ENCODE measurements around the gene CDA.

The CDA gene

GRCh38 chr1:20644416-20644815, 55.5 kb downstream of the CDA start (continued):
- no peak for TF ChIP-seq TRIM28 (IDR thresholded peaks at IDR 0.05; ENCODE audit: borderline replicate concordance, low read length)
- TF ChIP-seq ZNF302 (tag by site-specific recombination; IDR thresholded peaks at IDR 0.05; ENCODE audit: low read depth): no peak
- TF ChIP-seq SALL2 (tag by site-specific recombination; IDR thresholded peaks at IDR 0.05; ENCODE audit: borderline replicate concordance): no peak
- TF ChIP-seq ZBTB10 (tag by site-specific recombination; IDR thresholded peaks at IDR 0.05): no peak

- Histone ChIP-seq H3K27ac (ENCODE audit: extremely low read depth, low read depth, low read length) (no peak overlapping the region), H3K9me3 (ENCODE audit: control insufficient read depth, insufficient read depth, low read depth, low read length) (no peaks in the 10 kb centered on the region), H3K4me1 (ENCODE audit: control insufficient read depth, insufficient read depth, low read length) (no peaks in the 10 kb centered on the region), H3K4me3 (ENCODE audit: low read depth, low read length) (no peak overlapping the region), H3K36me3 (ENCODE audit: control insufficient read depth in 2 of 2, insufficient read depth in 1 of 2, low read length in 2 of 2) (peaks cover 11 to 87% of the 10 kb centered on the region in 2 experiments)
- ChIA-PET POLR2A (interaction anchor here (0.6 to 1.2 kb wide), 3 partner anchors 12 to 55 kb away, joined by 4 to 7 read pairs (median 4); partner anchors contain the start of gene DDOST), CTCF (interaction anchor here (1.2 to 1.6 kb wide), 2 partner anchors 11 to 13 kb away, joined by 6 to 8 read pairs; no protein-coding TSS in a partner anchor)
- TF ChIP-seq ZNF707 (tag by site-specific recombination; IDR thresholded peaks at IDR 0.05) (no peak), ZNF626 (tag by site-specific recombination; IDR thresholded peaks at IDR 0.05) (no peak), ZNF239 (tag by site-specific recombination; IDR thresholded peaks at IDR 0.05) (no peak), OSR2 (tag by site-specific recombination; IDR thresholded peaks at IDR 0.05) (no peak), ZNF404 (tag by site-specific recombination; IDR thresholded peaks at IDR 0.05) (no peak), ZNF596 (tag by site-specific recombination; IDR thresholded peaks at IDR 0.05) (no peak), ZNF416 (tag by site-specific recombination; IDR thresholded peaks at IDR 0.05) (no peak), SCRT1 (tag by site-specific recombination; IDR thresholded peaks at IDR 0.05; ENCODE audit: borderline replicate concordance) (no peak), ZNF133 (tag by site-specific recombination; IDR thresholded peaks at IDR 0.05) (no peak), ZNF530 (tag by site-specific recombination; IDR thresholded peaks at IDR 0.05; ENCODE audit: low read depth) (no peak), ZBTB6 (tag by site-specific recombination; IDR thresholded peaks at IDR 0.05) (no peak), ZNF2 (tag by site-specific recombination; IDR thresholded peaks at IDR 0.05) (no peak), ZNF843 (tag by site-specific recombination; IDR thresholded peaks at IDR 0.05) (no peak)
Observed at GRCh38 chr1:20645414-20645813, 56.5 kb downstream of the CDA start.

- Histone ChIP-seq H3K4me3 (ENCODE audit: low read depth, low read length) (no peak overlapping the region), H3K27ac (ENCODE audit: extremely low read depth, low read depth, low read length) (no peak overlapping the region), H3K9me3 (ENCODE audit: control insufficient read depth, insufficient read depth, low read depth, low read length) (no peaks in the 10 kb centered on the region), H3K4me1 (ENCODE audit: control insufficient read depth, insufficient read depth, low read length) (no peaks in the 10 kb centered on the region), H3K36me3 (ENCODE audit: control insufficient read depth in 2 of 2, insufficient read depth in 1 of 2, low read length in 2 of 2) (peaks cover 21 to 85% of the 10 kb centered on the region in 2 experiments)
- POLR2A ChIA-PET: interaction anchor here (1.7 kb wide), 1 partner anchor 14 kb away, joined by 7 read pairs; no protein-coding TSS in a partner anchor
- CTCF ChIA-PET: interaction anchor here (0.6 to 1.3 kb wide), 2 partner anchors 31 to 74 kb away, joined by 3 to 6 read pairs; no protein-coding TSS in a partner anchor
- TF ChIP-seq ZNF518A (tag by site-specific recombination; conservative IDR thresholded peaks at IDR 0.05; ENCODE audit: low read depth) (no peak), ATF2 (tag by site-specific recombination; IDR thresholded peaks at IDR 0.05; ENCODE audit: low read depth) (no peak), ZNF549 (tag by site-specific recombination; IDR thresholded peaks at IDR 0.05) (no peak), PBX3 (CRISPR knock-in tag; IDR thresholded peaks at IDR 0.05) (no peak), ZNF777 (tag by site-specific recombination; IDR thresholded peaks at IDR 0.05; ENCODE audit: borderline replicate concordance) (no peak)
Observed at GRCh38 chr1:20648438-20648837, 59.5 kb downstream of the CDA start.

Data from HEK293 (cell line).